Activated CD4-positive, alpha-beta T cell treated with anti-CD3 and anti-CD28 coated beads for 1 hour (primary cell): Measurements from ENCODE around the gene PRAMEF27.
"Not testable (repeated sequence)": the region's sequence is repeated elsewhere in the genome, so short reads cannot be mapped to it uniquely, and the experiment has no call there.

Experiments
- DNase-seq: peaks from one replicate; pipeline ENCODE4 v3.0.0-alpha.2; 2020

PRAMEF27 gene

DNA sequence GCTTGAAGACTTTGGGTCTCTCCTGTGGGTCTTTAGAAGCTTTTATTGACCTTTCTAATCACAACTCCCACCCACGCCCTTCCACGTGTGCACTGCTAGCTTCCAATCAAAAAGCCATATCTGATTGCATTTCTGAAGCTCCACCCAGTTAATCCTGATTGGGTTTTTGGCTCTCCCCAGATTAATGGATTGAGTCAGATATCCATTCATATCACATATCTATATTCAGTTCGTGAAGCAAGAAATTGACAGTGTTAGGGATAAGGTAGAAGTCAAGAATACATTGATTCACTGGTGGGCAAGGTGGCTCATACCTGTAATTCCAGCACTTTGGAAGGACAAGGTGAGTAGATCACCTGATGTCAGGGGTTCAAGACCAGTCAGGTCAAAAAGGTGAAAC, at the start of gene PRAMEF27:
Gene PRAMEF27, minus strand, starts transcription at position 101 of the 400 bp plus-strand sequence. CDS start 2,916 bp downstream, outside the sequence.
- DNase-seq = not testable (repeated sequence)

DNA sequence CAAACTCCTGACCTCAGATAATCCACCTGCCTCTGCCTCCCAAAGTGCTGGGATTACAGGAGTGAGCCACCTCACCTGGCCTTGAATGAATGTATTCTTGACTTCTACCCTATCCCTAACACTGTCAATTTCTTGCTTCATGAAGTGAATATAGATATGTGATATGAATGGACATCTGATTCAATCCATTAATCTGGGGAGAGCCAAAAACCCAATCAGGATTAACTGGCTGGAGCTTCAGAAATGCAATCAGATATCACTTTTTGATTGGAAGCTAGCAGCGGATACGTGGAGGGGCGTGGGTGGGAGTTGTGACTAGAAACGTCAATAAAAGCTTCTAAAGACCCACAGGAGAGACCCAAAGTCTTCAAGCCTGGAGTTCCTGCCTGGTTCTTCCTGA, 14.1 kb upstream of the PRAMEF27 start, which contains the start of gene PRAMEF25:
Gene PRAMEF25, plus strand, starts transcription at position 301 of the 400 bp plus-strand sequence. CDS start 2,920 bp downstream, outside the sequence.
- DNase-seq = not testable (repeated sequence)

DNA sequence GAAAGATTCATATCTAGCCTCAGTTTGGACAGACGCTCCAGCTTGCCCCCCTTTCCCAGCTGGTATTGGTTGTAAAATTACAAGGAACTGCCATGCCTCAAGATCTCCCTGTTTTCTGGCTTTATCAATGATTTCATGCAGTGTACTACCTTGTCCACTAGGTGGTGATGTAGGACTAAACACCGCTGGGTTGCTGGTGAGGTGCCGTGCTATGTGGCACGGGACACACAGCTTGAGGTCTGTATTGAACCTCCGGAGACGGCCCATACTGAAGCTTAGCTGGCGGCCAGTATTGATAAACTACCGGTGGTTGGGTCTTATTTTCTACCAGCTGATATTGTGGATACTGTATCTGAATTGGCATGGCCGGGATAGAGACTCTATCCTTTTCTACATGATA, 36.5 kb downstream of the PRAMEF27 start:
- DNase-seq = not testable (repeated sequence)

DNA sequence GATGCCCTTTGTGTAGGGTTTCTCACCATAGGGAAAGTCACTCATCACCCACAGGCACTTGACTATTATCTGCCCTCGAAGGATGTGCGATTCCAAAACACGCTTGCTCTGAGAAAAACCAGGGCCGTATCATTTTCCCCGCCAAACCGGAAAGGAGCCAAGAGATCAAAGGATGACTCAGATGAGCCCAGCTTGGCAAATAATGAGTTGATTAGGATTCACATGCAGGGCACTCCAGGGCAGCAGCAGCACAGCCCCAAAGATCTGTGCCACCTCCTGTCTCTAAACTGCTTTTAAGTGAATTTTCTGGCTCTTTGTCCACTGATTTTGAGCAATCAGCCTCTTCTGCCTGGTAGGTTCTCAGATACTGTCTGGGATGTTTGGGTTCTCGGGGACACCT, 44.4 kb downstream of the PRAMEF27 start:
- DNase-seq = not testable (repeated sequence)

DNA sequence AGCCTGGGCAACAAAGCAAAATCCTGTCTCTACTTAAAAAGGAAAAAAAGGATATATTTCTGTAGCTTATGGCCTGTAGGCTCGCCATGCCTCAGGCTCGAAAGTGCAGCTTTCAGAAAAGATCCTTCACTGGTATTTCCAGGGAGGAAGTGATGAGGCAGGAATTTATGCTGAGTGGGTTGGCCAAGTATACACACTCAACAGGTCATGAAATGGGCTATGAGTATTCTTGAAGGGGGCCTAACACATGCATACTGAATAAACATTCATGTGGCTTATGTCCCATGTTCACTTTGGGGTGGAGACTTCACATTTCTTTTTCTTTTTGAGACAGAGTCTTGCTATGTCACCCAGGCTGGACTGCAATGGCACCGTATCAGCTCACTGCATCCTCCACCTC, 47.0 kb downstream of the PRAMEF27 start:
- DNase-seq = not testable (repeated sequence)

GRCh38 chr1:13005732-13006131, 50.6 kb downstream of the PRAMEF27 start:
- not testable (repeated sequence) for DNase-seq
